ENCODE measurements around the gene PTH1R. TPM values are rescaled to one million over a fixed set of nuclear protein-coding genes. Genes with fewer than 3 reads are reported as not detected.
A peak's percentile ranks its signal among the peaks of the same experiment; 100 is the strongest.

PTH1R gene
- polyA plus RNA-seq, 1 of the 3 experiments (the other 2 are of a cell fraction): 0.07 TPM

DNA sequence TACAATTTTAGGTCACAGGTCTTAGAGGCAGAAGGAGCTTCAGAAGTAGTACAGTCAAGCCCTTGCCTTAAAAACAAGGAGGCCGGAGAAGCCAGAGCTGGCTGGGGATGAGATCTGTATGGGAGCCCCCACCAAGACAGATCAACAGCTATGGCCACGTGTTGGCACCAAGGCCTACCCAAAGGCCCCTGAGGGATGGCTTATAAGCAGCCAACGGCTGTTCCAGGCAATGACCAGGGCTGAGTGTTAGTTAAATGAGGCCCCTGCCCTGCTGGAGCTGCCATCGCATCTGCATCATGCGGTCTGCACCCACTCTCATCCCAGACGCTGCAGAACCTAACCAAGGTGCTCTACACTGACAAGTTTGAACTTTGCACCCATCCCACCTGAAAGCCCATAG, 55.7 kb downstream of the PTH1R start:
- POLR2A ChIA-PET: interaction anchor here (0.7 to 1.6 kb wide), 3 partner anchors 21 to 47 kb away, joined by 3 to 4 read pairs (median 3); partner anchors contain the start of genes CCDC12 and NBEAL2
- Histone ChIP-seq H3K4me1 (ENCODE audit: control insufficient read depth in 1 of 2, insufficient read depth in 2 of 2, low read depth in 1 of 2, low read length in 1 of 2) (peaks cover 53 to 54% of the 10 kb centered on the region in 2 experiments), H3K4me3 (ENCODE audit: low read depth in 2 of 2, low read length in 1 of 2) (no peak overlapping the region), H3K27ac (ENCODE audit: low read depth in 2 of 2, low read length in 1 of 2) (peak overlapping the region; percentile 43 to 91; a peak in 2 of 4 replicates), H3K79me2 (ENCODE audit: insufficient read depth) (peaks cover 88% of the 10 kb centered on the region), H3K27me3 (ENCODE audit: insufficient read depth) (no peaks in the 10 kb centered on the region), H3K4me2 (no peak overlapping the region), H3K36me3 (replicated peaks in 1 of 2; ENCODE audit: control insufficient read depth in 1 of 2, insufficient read depth in 2 of 2, low read length in 1 of 2) (peaks cover 16 to 25% of the 10 kb centered on the region in 2 experiments), H2AFZ (ENCODE audit: low read depth) (no peak overlapping the region), H4K20me1 (ENCODE audit: insufficient read depth) (no peaks in the 10 kb centered on the region), H3K9me2 (no peaks in the 10 kb centered on the region), H3F3A (replicated peaks; ENCODE audit: insufficient read depth) (peaks cover 29% of the 10 kb centered on the region), H3K9ac (no peak overlapping the region), H3K9me3 (no peaks in the 10 kb centered on the region)
- CTCF ChIA-PET: interaction anchor here (1.4 to 4.1 kb wide), 5 partner anchors 10 to 391 kb away, joined by 4 to 31 read pairs (median 10); no protein-coding TSS in a partner anchor
- WGBS (ENCODE audit: low lambda C conversion rate): 100% methylated on average over 3 of the region's 6 CpGs
- no peak for DNase-seq
- no peak for TF ChIP-seq GATA2 (CRISPR knock-in tag; IDR thresholded peaks at IDR 0.05)
- TF ChIP-seq, protein P1, sequence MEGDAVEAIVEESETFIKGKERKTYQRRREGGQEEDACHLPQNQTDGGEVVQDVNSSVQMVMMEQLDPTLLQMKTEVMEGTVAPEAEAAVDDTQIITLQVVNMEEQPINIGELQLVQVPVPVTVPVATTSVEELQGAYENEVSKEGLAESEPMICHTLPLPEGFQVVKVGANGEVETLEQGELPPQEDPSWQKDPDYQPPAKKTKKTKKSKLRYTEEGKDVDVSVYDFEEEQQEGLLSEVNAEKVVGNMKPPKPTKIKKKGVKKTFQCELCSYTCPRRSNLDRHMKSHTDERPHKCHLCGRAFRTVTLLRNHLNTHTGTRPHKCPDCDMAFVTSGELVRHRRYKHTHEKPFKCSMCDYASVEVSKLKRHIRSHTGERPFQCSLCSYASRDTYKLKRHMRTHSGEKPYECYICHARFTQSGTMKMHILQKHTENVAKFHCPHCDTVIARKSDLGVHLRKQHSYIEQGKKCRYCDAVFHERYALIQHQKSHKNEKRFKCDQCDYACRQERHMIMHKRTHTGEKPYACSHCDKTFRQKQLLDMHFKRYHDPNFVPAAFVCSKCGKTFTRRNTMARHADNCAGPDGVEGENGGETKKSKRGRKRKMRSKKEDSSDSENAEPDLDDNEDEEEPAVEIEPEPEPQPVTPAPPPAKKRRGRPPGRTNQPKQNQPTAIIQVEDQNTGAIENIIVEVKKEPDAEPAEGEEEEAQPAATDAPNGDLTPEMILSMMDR (IDR thresholded peaks at IDR 0.05): no peak
- TF ChIP-seq MEF2A (IDR thresholded peaks at IDR 0.05; ENCODE audit: borderline replicate concordance, low read depth): no peak
- TF ChIP-seq, protein P2, sequence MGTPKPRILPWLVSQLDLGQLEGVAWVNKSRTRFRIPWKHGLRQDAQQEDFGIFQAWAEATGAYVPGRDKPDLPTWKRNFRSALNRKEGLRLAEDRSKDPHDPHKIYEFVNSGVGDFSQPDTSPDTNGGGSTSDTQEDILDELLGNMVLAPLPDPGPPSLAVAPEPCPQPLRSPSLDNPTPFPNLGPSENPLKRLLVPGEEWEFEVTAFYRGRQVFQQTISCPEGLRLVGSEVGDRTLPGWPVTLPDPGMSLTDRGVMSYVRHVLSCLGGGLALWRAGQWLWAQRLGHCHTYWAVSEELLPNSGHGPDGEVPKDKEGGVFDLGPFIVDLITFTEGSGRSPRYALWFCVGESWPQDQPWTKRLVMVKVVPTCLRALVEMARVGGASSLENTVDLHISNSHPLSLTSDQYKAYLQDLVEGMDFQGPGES (IDR thresholded peaks at IDR 0.05; ENCODE audit: low read depth, low read length): no peak
- no peak for TF ChIP-seq RXRA (IDR thresholded peaks at IDR 0.05; ENCODE audit: borderline replicate concordance, low read depth)
- no peak for TF ChIP-seq MAX (IDR thresholded peaks at IDR 0.05; ENCODE audit: low read depth)
- TF ChIP-seq RFX5 (IDR thresholded peaks at IDR 0.05; ENCODE audit: low read length): no peak
- TF ChIP-seq YY1 (IDR thresholded peaks at IDR 0.05; ENCODE audit: low read depth): no peak
- no peak for TF ChIP-seq RAD21 (IDR thresholded peaks at IDR 0.05; ENCODE audit: low read length)

DNA sequence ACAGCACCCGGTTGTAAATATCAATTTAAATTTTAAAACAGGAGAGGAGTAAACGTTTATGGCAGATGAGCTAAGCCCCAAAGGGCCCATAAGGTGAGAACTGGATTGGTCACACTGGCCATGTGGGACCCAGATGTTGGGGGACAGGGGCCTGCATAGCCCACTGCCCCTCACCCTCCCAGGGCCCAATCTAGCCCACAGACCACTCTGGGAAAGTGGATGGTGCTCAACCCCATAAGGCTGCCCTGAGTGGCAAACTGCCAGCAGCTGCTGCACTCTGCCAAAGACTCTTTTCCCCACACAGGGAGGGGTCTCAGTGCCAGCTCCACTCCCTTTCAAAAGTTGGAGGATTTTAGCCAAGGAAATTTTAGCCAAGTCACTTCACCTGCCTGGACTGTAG, 56.6 kb downstream of the PTH1R start:
- Histone ChIP-seq H3K27me3 (ENCODE audit: insufficient read depth) (no peaks in the 10 kb centered on the region), H2AFZ (ENCODE audit: low read depth) (no peak overlapping the region), H3K9ac (peak overlapping the region; percentile 52; the same call in 1 of the 2 replicates), H3K27ac (ENCODE audit: low read depth in 2 of 2, low read length in 1 of 2) (peak overlapping the region; percentile 89 to 91), H3K4me3 (ENCODE audit: low read depth in 2 of 2, low read length in 1 of 2) (no peak overlapping the region), H3K9me2 (no peaks in the 10 kb centered on the region), H3K79me2 (ENCODE audit: insufficient read depth) (peaks cover 86% of the 10 kb centered on the region), H3K36me3 (replicated peaks in 1 of 2; ENCODE audit: control insufficient read depth in 1 of 2, insufficient read depth in 2 of 2, low read length in 1 of 2) (peaks cover 14 to 21% of the 10 kb centered on the region in 2 experiments), H3K4me1 (ENCODE audit: control insufficient read depth in 1 of 2, insufficient read depth in 2 of 2, low read depth in 1 of 2, low read length in 1 of 2) (peaks cover 53 to 54% of the 10 kb centered on the region in 2 experiments), H4K20me1 (ENCODE audit: insufficient read depth) (no peaks in the 10 kb centered on the region), H3K4me2 (peak overlapping the region; percentile 64), H3F3A (replicated peaks; ENCODE audit: insufficient read depth) (peaks cover 29% of the 10 kb centered on the region), H3K9me3 (no peaks in the 10 kb centered on the region)
- ChIA-PET CTCF (interaction anchor here (1.4 to 4.1 kb wide), 6 partner anchors 11 to 390 kb away, joined by 4 to 31 read pairs (median 12); no protein-coding TSS in a partner anchor), POLR2A (interaction anchor here (0.7 to 1.6 kb wide), 3 partner anchors 22 to 46 kb away, joined by 3 to 4 read pairs (median 3); partner anchors contain the start of genes CCDC12 and NBEAL2)
- TF ChIP-seq MXI1 (IDR thresholded peaks at IDR 0.05; ENCODE audit: low read depth, low read length) (no peak), NFIC (IDR thresholded peaks at IDR 0.05; ENCODE audit: borderline replicate concordance) (peak; percentile 36; the same call in 1 of the 2 replicates)
- 51% methylated on average over 2 of the region's 2 CpGs for WGBS (ENCODE audit: low lambda C conversion rate)
- peak; percentile 41 for DNase-seq

All from SK-N-SH (cell line).